ENCODE data around the gene CEMP1.

CEMP1 gene

DNA sequence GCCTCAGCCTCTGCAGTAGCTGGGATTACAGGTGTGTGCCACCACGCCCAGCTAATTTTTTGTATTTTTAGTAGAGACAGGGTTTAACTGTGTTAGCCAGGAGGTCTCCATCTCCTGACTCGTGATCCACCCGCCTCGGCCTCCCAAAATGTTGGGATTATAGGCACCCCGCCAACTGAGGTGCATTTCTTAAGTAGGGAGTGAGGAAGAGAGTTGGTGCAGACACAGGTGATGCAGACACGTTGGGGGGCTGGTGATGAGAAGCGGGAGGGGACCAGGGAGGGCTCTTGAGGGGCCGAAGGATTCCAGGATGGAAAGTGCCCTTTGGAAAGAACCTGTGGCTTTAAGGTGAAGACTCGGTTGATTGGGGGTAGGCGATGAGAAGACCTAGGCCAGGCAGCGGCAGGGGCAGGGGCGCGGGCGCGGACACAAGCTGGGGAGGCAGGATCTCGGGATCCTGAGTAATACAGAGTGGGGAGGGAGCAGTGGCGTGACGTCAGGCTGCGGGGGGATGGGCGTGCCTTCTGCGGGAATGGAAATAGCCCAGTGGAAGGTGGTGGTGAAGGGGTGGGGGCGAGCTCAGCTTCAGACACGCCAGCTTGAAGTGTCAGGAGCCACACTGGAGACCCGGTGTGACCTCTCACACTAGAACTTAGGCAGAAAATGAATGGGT is 19.9 kb downstream of the CEMP1 start:
- FAIRE-seq (no peak), DNase-seq (ENCODE audit: insufficient read length, low spot score) (no peak)
- TF ChIP-seq, protein P1, sequence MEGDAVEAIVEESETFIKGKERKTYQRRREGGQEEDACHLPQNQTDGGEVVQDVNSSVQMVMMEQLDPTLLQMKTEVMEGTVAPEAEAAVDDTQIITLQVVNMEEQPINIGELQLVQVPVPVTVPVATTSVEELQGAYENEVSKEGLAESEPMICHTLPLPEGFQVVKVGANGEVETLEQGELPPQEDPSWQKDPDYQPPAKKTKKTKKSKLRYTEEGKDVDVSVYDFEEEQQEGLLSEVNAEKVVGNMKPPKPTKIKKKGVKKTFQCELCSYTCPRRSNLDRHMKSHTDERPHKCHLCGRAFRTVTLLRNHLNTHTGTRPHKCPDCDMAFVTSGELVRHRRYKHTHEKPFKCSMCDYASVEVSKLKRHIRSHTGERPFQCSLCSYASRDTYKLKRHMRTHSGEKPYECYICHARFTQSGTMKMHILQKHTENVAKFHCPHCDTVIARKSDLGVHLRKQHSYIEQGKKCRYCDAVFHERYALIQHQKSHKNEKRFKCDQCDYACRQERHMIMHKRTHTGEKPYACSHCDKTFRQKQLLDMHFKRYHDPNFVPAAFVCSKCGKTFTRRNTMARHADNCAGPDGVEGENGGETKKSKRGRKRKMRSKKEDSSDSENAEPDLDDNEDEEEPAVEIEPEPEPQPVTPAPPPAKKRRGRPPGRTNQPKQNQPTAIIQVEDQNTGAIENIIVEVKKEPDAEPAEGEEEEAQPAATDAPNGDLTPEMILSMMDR (IDR thresholded peaks at IDR 0.05; ENCODE audit: insufficient read depth, missing control alignments), result no peak

DNA sequence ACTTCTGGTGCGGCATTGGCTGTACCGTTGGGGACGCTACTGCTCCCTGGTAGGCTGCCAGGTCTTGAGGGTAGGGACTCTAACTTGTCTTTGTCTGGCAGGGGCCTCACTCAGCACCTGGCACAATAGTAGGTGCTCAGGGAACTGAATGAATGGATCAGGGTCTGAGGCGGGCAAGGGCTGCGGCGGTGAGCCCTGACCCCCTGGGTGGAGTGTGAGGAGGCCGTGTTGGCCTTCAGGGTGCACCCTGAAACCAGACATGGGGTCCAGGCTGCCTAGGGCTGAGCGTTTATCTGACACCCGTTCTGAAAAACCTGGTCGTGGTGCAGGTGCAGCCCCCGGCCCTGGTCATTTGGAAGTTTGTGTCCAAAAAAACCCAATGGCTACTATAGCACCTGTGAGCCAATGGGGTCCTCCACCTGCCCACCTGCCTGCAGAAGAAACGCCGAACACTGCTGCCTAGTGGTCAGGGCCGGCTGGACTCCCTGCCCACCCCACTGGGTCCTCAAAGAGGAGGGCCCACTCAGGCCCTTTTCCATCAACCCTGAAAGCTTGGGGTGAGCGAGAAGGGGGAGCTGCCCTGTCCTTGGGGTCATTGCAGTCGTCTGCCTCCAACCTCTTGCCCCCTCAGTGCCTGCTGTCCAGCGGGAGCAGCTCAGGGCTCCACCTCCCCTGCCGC is 22.3 kb downstream of the CEMP1 start:
- FAIRE-seq (no peak), DNase-seq (ENCODE audit: insufficient read length, low spot score) (no peak)
- TF ChIP-seq, protein P1 (IDR thresholded peaks at IDR 0.05; ENCODE audit: insufficient read depth, missing control alignments), result no peak

DNA sequence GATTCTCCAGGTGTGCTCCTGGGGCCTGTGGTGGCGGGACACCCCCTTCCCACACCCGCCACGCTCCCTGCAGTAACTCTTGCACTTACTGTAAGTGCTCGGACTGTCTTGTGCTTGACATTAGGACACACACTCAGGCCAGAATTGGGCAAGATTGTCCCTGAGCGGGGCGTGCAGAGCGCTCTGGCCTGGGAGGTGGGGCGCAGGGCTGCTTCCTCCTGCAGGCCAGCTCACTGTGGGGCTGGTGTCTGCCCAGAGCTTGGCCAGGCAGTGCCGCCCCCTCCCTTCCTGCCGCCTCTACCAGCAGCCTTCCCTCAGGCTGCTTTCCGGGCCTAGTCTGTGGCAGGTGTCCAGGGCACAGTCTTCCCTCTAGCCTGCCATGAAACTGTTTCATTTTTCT is 23.5 kb downstream of the CEMP1 start:
- TF ChIP-seq, protein P1 (IDR thresholded peaks at IDR 0.05; ENCODE audit: insufficient read depth, missing control alignments), result no peak
- DNase-seq (ENCODE audit: insufficient read length, low spot score) (no peak), FAIRE-seq (no peak)

DNA sequence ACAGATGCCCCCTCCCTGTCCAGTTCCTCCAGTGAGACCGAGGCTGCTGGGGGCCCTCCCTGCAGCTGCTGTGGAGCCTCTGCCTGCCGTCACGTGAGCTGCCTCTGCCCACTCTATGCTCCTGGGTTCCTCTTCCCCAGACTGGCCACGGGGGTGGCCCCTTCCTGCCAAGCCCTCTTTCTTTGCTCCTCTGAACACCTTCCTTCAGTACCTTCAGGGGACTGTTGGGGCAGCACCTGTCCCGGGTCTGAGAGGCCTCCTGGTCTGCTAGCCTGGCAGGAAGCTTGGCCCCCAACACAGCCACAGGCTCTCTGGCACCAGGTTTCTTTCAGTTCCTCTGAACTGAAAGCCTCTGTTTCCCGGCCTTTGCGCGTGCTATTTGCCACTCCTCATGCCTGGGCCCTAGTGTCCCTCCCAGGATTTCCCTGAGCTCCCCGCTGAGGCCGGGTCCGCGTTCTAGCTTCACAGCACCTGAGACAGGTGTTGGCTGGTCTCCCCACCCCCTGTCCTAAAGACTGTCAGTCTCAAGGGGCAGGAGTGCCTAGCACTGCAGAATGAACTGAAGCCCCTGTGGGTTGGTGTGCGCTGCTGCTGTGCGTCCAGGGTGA is 24.1 kb downstream of the CEMP1 start:
- FAIRE-seq, result no peak
- DNase-seq (ENCODE audit: insufficient read length, low spot score), result no peak

DNA sequence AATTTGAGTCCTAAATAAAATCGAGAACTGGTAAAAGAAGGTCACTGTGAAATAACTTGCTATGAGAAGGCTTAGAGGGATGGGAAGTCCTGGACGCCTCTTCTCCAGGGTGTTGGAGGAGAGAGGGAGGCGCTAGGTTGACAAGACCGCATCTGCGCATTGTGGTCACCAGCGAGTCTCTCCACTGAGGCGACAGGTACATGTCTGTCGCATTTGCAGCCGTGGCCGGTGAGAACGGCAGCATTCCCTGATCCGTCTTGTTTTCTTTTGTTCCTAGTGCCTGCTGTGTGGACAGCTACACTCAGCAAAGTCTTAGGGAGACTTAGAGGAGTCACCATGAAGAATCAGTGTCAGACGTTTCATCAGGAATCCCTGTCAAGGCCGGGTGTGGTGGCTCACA is 25.5 kb downstream of the CEMP1 start:
- TF ChIP-seq, protein P1 (IDR thresholded peaks at IDR 0.05; ENCODE audit: insufficient read depth, missing control alignments), result no peak
- no peak for FAIRE-seq
- DNase-seq (ENCODE audit: insufficient read length, low spot score), result no peak

More for the DNA sequence above, 24.1 kb downstream of the CEMP1 start:
- TF ChIP-seq, protein P1 (IDR thresholded peaks at IDR 0.05; ENCODE audit: insufficient read depth, missing control alignments), result no peak

DNA sequence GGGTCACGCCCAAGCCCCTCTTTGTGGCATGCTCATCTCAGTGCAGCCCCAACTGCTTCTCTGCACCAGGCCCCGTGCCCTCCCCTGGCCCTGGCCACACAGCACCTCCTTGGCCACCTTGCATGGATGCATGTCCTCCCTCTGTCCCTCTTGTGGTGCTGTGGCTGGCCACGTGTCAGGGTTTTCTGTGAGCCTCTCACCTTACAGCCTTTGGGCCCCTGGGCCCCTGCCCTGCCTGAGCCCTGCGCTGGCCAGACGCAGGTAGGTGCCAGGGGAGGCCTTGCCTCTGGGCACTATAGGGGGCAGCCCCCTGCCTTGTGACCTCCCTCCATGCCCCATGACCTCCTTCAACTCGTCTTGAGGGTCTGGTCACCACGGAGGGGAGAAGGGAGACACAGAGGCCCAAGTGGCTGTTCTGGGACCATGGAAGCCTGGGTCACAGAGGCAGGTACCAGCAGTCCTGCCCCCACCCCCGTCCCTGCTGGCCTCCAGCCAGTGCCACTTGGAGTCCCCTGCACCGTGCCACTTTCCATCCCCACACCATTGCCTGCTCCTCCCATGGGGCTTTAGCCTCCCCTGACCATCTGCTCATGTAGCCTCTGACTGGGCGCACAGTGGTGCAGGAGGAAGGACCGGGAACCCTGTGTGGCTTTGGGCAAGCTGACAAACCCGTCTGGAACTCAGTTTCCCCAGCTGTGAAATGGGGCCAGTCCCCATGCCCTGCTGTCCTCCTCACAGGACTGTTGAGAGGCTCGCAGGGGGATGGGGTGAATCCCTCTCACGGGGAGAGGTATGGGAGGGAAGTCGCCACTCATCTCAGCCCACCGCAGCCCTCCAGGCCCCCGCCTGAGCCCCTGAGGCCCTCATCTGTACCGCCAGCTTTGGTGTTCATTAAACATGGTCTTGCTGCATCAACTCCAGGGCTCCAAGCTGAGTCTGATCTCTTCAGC is 29.0 kb downstream of the CEMP1 start:
- TF ChIP-seq, protein P1 (IDR thresholded peaks at IDR 0.05; ENCODE audit: insufficient read depth, missing control alignments), result no peak
- no peak for FAIRE-seq
- no peak for DNase-seq (ENCODE audit: insufficient read length, low spot score)
